OCI-LY7 (cell line): Measurements from ENCODE around the gene TMBIM1. TPM values are rescaled to one million over a fixed set of nuclear protein-coding genes. Genes with fewer than 3 reads are reported as not detected.

ENCODE experiments used
- BruUV-seq: library from RNA; stranded (reverse); fragments of 400-500 nt; replicated peaks from 2 replicates; lab custom pipeline; 2021; lab: Mats Ljungman, UMichigan
- CTCF ChIA-PET: fragments of 300-600 bp; sonication (Branson Sonifier 250); formaldehyde crosslinking; loops from one replicate; lab custom pipeline; 2022; ENCODE audit warnings: antibody characterized with exemption; ENCODE audit not compliant: unreplicated experiment; lab: Charles Lee
- POLR2A ChIA-PET: fragments of 300-600 bp; sonication (Branson Sonifier 250); formaldehyde crosslinking; loops from one replicate; lab custom pipeline; 2022; ENCODE audit warnings: antibody characterized with exemption; lab: Charles Lee
- DNase-seq: peaks from one replicate; pipeline ENCODE4 v3.0.0-alpha.2; 2015; ENCODE audit warnings: low spot score
- H2AFZ ChIP-seq: fragments of 200-600 bp; sonication (generic), shearing (Covaris generic); 2 replicates; pipeline ENCODE4 v1.6.1; 2014; ENCODE audit warnings: mild to moderate bottlenecking, antibody characterized with exemption, low read length, moderate library complexity
- H3K27ac ChIP-seq: fragments of 200-600 bp; sonication (generic); 2 replicates; pipeline ENCODE4 v1.5.1; 2014; ENCODE audit warnings: mixed run types, low read depth, mild to moderate bottlenecking, moderate library complexity, low read length, inconsistent platforms; ENCODE audit not compliant: poor library complexity, severe bottlenecking
- H3K36me3 ChIP-seq: fragments of 200-600 bp; sonication (generic); 2 replicates; pipeline ENCODE4 v1.6.1; 2014; ENCODE audit warnings: mild to moderate bottlenecking, antibody characterized with exemption, low read length, moderate library complexity, mixed read lengths; ENCODE audit not compliant: insufficient read depth
- H3K4me1 ChIP-seq: fragments of 200-600 bp; sonication (generic); 2 replicates; pipeline ENCODE4 v1.5.1; 2014; ENCODE audit warnings: mild to moderate bottlenecking, low read length; ENCODE audit not compliant: insufficient read depth, poor library complexity, severe bottlenecking
- H3K4me2 ChIP-seq: fragments of 200-600 bp; sonication (generic); 2 replicates; pipeline ENCODE4 v1.6.1; 2014; ENCODE audit warnings: mild to moderate bottlenecking, low read length
- H3K4me3 ChIP-seq: fragments of 200-600 bp; sonication (generic); 2 replicates; pipeline ENCODE4 v1.5.1; 2014; ENCODE audit warnings: mild to moderate bottlenecking, low read depth, low read length; ENCODE audit not compliant: poor library complexity, severe bottlenecking
- H3K79me2 ChIP-seq: fragments of 200-600 bp; sonication (generic); 2 replicates; pipeline ENCODE4 v1.6.1; 2016; ENCODE audit warnings: low read depth, mild to moderate bottlenecking, low read length, moderate library complexity, mixed read lengths; ENCODE audit not compliant: insufficient read depth
- H3K9me2 ChIP-seq: fragments of 200-600 bp; sonication (generic); 2 replicates; pipeline ENCODE4 v1.6.1; 2016; ENCODE audit warnings: mild to moderate bottlenecking, low read length, mixed read lengths; ENCODE audit not compliant: insufficient read depth
- H3K9me3 ChIP-seq: fragments of 200-600 bp; sonication (generic); 2 replicates; pipeline ENCODE4 v1.6.1; 2014; ENCODE audit warnings: mild to moderate bottlenecking, mixed run types, low read length, mixed read lengths
- H4K20me1 ChIP-seq: fragments of 200-600 bp; sonication (generic); 2 replicates; pipeline ENCODE4 v1.6.1; 2014; ENCODE audit warnings: mild to moderate bottlenecking, antibody characterized with exemption, low read length, moderate library complexity, mixed read lengths; ENCODE audit not compliant: insufficient read depth
- CTCF ChIP-seq: fragments of 200-600 bp; sonication (generic); conservative IDR thresholded peaks from 2 replicates; pipeline ENCODE4 v1.5.1; 2014; ENCODE audit warnings: mild to moderate bottlenecking, antibody characterized with exemption, low read length, moderate library complexity, mixed read lengths
- EZH2phosphoT487 ChIP-seq: fragments of 200-600 bp; sonication (generic); IDR thresholded peaks from 2 replicates; pipeline ENCODE4 v1.6.1; 2018; ENCODE audit warnings: low read depth, borderline replicate concordance, mild to moderate bottlenecking, mixed run types, antibody characterized with exemption, low read length, moderate library complexity, mixed read lengths
- intact Hi-C: fragments of 100-400 bp; cut with micrococcal nuclease; formaldehyde crosslinking; loops from one replicate; pipeline ENCODE4 v1.10.0; 2022; ENCODE audit not compliant: unreplicated experiment
- total RNA-seq, 2 experiments: library from RNA; depleted of rRNA in 1 of 2; stranded (reverse); fragments of >200 nt in 1 of 2; shearing (Covaris generic) in 1 of 2; gene quantifications; 2 replicates each; pipeline ENCODE4 v1.2.3, GENCODE V29; 2014 to 2022

The TMBIM1 gene
- total RNA-seq, 2 experiments from 2014 or later = 27.6 to 30.3 TPM

- no peaks in the 10 kb centered on the region for H3K9me2 ChIP-seq
- H3K79me2 ChIP-seq = peaks cover 24% of the 10 kb centered on the region; the same call in 1 of the 2 replicates
- ChIA-PET POLR2A (interaction anchor here (0.6 to 2.2 kb wide), 5 partner anchors 7 to 69 kb away, joined by 3 to 10 read pairs (median 4); no protein-coding TSS in a partner anchor), CTCF (interaction anchor here (2.5 kb wide), 1 partner anchor 26 kb away, joined by 9 read pairs; no protein-coding TSS in a partner anchor)
- H3K4me3 ChIP-seq = no peak overlapping the region
- H4K20me1 ChIP-seq = no peaks in the 10 kb centered on the region
- intact Hi-C loops = no loop called here
- H3K4me1 ChIP-seq = peaks cover 94% of the 10 kb centered on the region
- DNase-seq = no peak
- H3K9me3 ChIP-seq = no peaks in the 10 kb centered on the region
- H3K4me2 ChIP-seq = peak overlapping the region; percentile 67
- no peak for TF ChIP-seq CTCF
- TF ChIP-seq EZH2phosphoT487 = no peak
- BruUV-seq = no TSS peak
- H3K27ac ChIP-seq = peak overlapping the region; percentile 62
- no peaks in the 10 kb centered on the region for H3K36me3 ChIP-seq
- no peak overlapping the region for H2AFZ ChIP-seq
Measured at GRCh38 chr2:218328294-218328693, 36.0 kb upstream of the TMBIM1 start.

- peak overlapping the region; percentile 67 for H3K4me2 ChIP-seq
Measured at GRCh38 chr2:218327451-218328210, 35.3 kb upstream of the TMBIM1 start.

GRCh38 chr2:218326315-218326714 lies 34.0 kb upstream of the TMBIM1 start:
- Histone ChIP-seq H3K9me3 (no peaks in the 10 kb centered on the region), H3K4me1 (peaks cover 90% of the 10 kb centered on the region), H3K36me3 (no peaks in the 10 kb centered on the region), H3K27ac (peak overlapping the region; percentile 62), H3K9me2 (no peaks in the 10 kb centered on the region), H3K4me3 (peak overlapping the region; percentile 43), H4K20me1 (no peaks in the 10 kb centered on the region), H3K4me2 (peak overlapping the region; percentile 67), H2AFZ (peak overlapping the region; percentile 7; the same call in 1 of the 2 replicates), H3K79me2 (peaks cover 24% of the 10 kb centered on the region; the same call in 1 of the 2 replicates)
- TF ChIP-seq EZH2phosphoT487 = no peak
- no peak for TF ChIP-seq CTCF
- ChIA-PET CTCF (interaction anchor here (0.6 kb wide), 1 partner anchor 25 kb away, joined by 3 read pairs; no protein-coding TSS in a partner anchor), POLR2A (interaction anchor here (1.5 to 2.2 kb wide), 2 partner anchors 9 to 28 kb away, joined by 3 to 10 read pairs; no protein-coding TSS in a partner anchor)
- intact Hi-C loops = no loop called here
- BruUV-seq = no TSS peak
- no peak for DNase-seq

More at GRCh38 chr2:218327451-218328210, 35.3 kb upstream of the TMBIM1 start:
- ChIA-PET CTCF (interaction anchor here (2.5 kb wide), 1 partner anchor 25 kb away, joined by 9 read pairs; no protein-coding TSS in a partner anchor), POLR2A (interaction anchor here (0.6 to 2.2 kb wide), 6 partner anchors 8 to 68 kb away, joined by 3 to 10 read pairs (median 3); no protein-coding TSS in a partner anchor)
- no peaks in the 10 kb centered on the region for H3K36me3 ChIP-seq
- intact Hi-C loops = no loop called here
- no peaks in the 10 kb centered on the region for H4K20me1 ChIP-seq
- no peaks in the 10 kb centered on the region for H3K9me3 ChIP-seq
- no peaks in the 10 kb centered on the region for H3K9me2 ChIP-seq
- no peak overlapping the region for H3K4me3 ChIP-seq
- no TSS peak for BruUV-seq
- TF ChIP-seq EZH2phosphoT487 = no peak
- H2AFZ ChIP-seq = no peak overlapping the region
- peaks cover 90% of the 10 kb centered on the region for H3K4me1 ChIP-seq
- H3K27ac ChIP-seq = peak overlapping the region; percentile 62
- peaks cover 24% of the 10 kb centered on the region; the same call in 1 of the 2 replicates for H3K79me2 ChIP-seq
- DNase-seq = no peak
